HCT116 (cell line): ENCODE data around the gene CABLES1. TPM values are rescaled to one million over a fixed set of nuclear protein-coding genes. Genes with fewer than 3 reads are reported as not detected.

Source experiments
- ATAC-seq: fragments of 200-7000 bp; cut with Tn5 transposase; 2 replicates; pipeline ENCODE4 v1.9.1; 2020; ENCODE audit warnings: mild to moderate bottlenecking, moderate library complexity
- BruUV-seq: library from RNA; stranded (reverse); fragments of 400-500 nt; replicated peaks from 2 replicates; lab custom pipeline; 2021; lab: Mats Ljungman, UMichigan
- CTCF ChIA-PET: fragments of 300-600 bp; sonication (Branson Sonifier 250); formaldehyde crosslinking; loops from one replicate; lab custom pipeline; 2021; ENCODE audit warnings: antibody characterized with exemption; lab: Charles Lee
- POLR2A ChIA-PET: fragments of 300-600, 350-600 bp; sonication (Branson Sonifier 250); formaldehyde crosslinking; loops from one replicate; lab custom pipeline; 2021; ENCODE audit warnings: antibody characterized with exemption; lab: Charles Lee
- RAD21 ChIA-PET, 2 experiments: fragments of 300-600 bp; sonication (Branson Sonifier 250); formaldehyde crosslinking; loops; one replicate each; lab custom pipeline; 2023; ENCODE audit warnings: low total read pairs in 2 of 2; ENCODE audit not compliant: uncharacterized antibody in 2 of 2, unreplicated experiment in 2 of 2, low non-redundant PET in 1 of 2; lab: Charles Lee
- DNase-seq: peaks from one replicate; pipeline ENCODE4 v3.0.0-alpha.2; 2010; ENCODE audit warnings: low read depth, low spot score
- H2AFZ ChIP-seq: fragments of 200-600 bp; shearing (Covaris generic), sonication (generic); 2 replicates; pipeline ENCODE4 v1.6.1; 2017; ENCODE audit warnings: low read depth, mixed run types, mixed read lengths, antibody characterized with exemption, low read length; ENCODE audit not compliant: poor library complexity, severe bottlenecking
- H3K27ac ChIP-seq: 2 replicates; pipeline ENCODE4 v1.5.1; 2012; ENCODE audit warnings: low read depth, low read length
- H3K27me3 ChIP-seq: fragments of 200-600 bp; sonication (generic); 2 replicates; pipeline ENCODE4 v1.6.1; 2016; ENCODE audit warnings: mixed run types, low read length, mixed read lengths; ENCODE audit not compliant: insufficient read depth
- H3K36me3 ChIP-seq, 2 experiments: fragments of 200-500 bp in 1 of 2; fragments of 200-600 bp in 1 of 2; sonication (Bioruptor generic) in 1 of 2; sonication (generic) in 1 of 2; 2 replicates each; pipeline versions ENCODE4 v1.5.1 to v1.6.1; 2014 to 2016; ENCODE audit warnings: low read length in 2 of 2, inconsistent platforms in 1 of 2, mixed read lengths in 1 of 2, mixed run types in 1 of 2; ENCODE audit not compliant: insufficient read depth in 2 of 2, control insufficient read depth in 1 of 2
- H3K4me1 ChIP-seq, 2 experiments: fragments of 200-600 bp in 1 of 2; sonication (generic) in 1 of 2; 2 replicates each; pipeline versions ENCODE4 v1.5.1 to v1.6.1; 2012 to 2017; ENCODE audit warnings: low read length in 2 of 2, inconsistent platforms in 1 of 2, mild to moderate bottlenecking in 1 of 2, mixed read lengths in 1 of 2, mixed run types in 1 of 2, moderate library complexity in 1 of 2; ENCODE audit not compliant: insufficient read depth in 2 of 2, control insufficient read depth in 1 of 2
- H3K4me2 ChIP-seq: fragments of 200-600 bp; sonication (generic); 2 replicates; pipeline ENCODE4 v1.6.1; 2017; ENCODE audit warnings: mixed run types, low read length, mixed read lengths
- H3K4me3 ChIP-seq, 2 experiments: fragments of 200-600 bp in 1 of 2; sonication (generic) in 1 of 2; replicated peaks in 1 of 2; 2 replicates each; pipeline ENCODE4 v1.5.1; 2011 to 2016; ENCODE audit warnings: low read length in 2 of 2, control low read depth in 1 of 2, low read depth in 1 of 2, mild to moderate bottlenecking in 1 of 2, mixed read lengths in 1 of 2, mixed run types in 1 of 2
- H3K79me2 ChIP-seq: fragments of 200-600 bp; sonication (generic); 2 replicates; pipeline ENCODE4 v1.6.1; 2017; ENCODE audit warnings: mild to moderate bottlenecking, mixed run types, low read length, moderate library complexity, mixed read lengths; ENCODE audit not compliant: insufficient read depth
- H3K9ac ChIP-seq: fragments of 200-600 bp; sonication (generic); 2 replicates; pipeline ENCODE4 v1.6.1; 2016; ENCODE audit warnings: low read length, mixed read lengths
- H3K9me2 ChIP-seq: fragments of 200-600 bp; sonication (generic), shearing (Covaris generic); 2 replicates; pipeline ENCODE4 v1.6.1; 2017; ENCODE audit warnings: mixed run types, mild to moderate bottlenecking, moderate library complexity; ENCODE audit not compliant: insufficient read depth
- H3K9me3 ChIP-seq, 2 experiments: fragments of 200-500 bp in 1 of 2; fragments of 200-600 bp in 1 of 2; sonication (Bioruptor generic) in 1 of 2; sonication (generic) in 1 of 2; 2 replicates each; pipeline ENCODE4 v1.6.1; 2014 to 2017; ENCODE audit warnings: low read length in 2 of 2, mixed read lengths in 2 of 2, inconsistent platforms in 1 of 2, low read depth in 1 of 2, mild to moderate bottlenecking in 1 of 2, mixed run types in 1 of 2, moderate library complexity in 1 of 2; ENCODE audit not compliant: control insufficient read depth in 1 of 2, insufficient read depth in 1 of 2
- H4K20me1 ChIP-seq: fragments of 200-600 bp; sonication (generic), shearing (Covaris generic); 2 replicates; pipeline ENCODE4 v1.6.1; 2017; ENCODE audit warnings: mixed run types, mild to moderate bottlenecking, moderate library complexity; ENCODE audit not compliant: insufficient read depth
- CEBPB ChIP-seq: IDR thresholded peaks from 2 replicates; pipeline ENCODE4 v1.6.1; 2012; ENCODE audit warnings: low read depth
- EZH2phosphoT487 ChIP-seq: fragments of 200-600 bp; IDR thresholded peaks from 2 replicates; pipeline ENCODE4 v1.6.1; 2018; ENCODE audit warnings: antibody characterized with exemption, borderline replicate concordance
- FOSL1 ChIP-seq: IDR thresholded peaks from 2 replicates; pipeline ENCODE4 v1.6.1; 2012; ENCODE audit warnings: low read depth
- JUND ChIP-seq: IDR thresholded peaks from 2 replicates; pipeline ENCODE4 v1.6.1; 2012
- SIN3A ChIP-seq: IDR thresholded peaks from 2 replicates; pipeline ENCODE4 v1.6.1; 2012; ENCODE audit warnings: low read depth
- SP1 ChIP-seq: IDR thresholded peaks from 2 replicates; pipeline ENCODE4 v1.6.1; 2012; ENCODE audit warnings: low read depth
- SRF ChIP-seq: IDR thresholded peaks from 2 replicates; pipeline ENCODE4 v1.6.1; 2012; ENCODE audit warnings: low read depth
- TCF7L2 ChIP-seq: IDR thresholded peaks from 2 replicates; pipeline ENCODE4 v1.7.0; 2011; ENCODE audit warnings: borderline replicate concordance, inconsistent platforms; ENCODE audit not compliant: insufficient read depth, insufficient read length; ENCODE audit errors: extremely low read depth
- YY1 ChIP-seq: IDR thresholded peaks from 2 replicates; pipeline ENCODE4 v1.6.1; 2011; ENCODE audit warnings: low read length, low read depth, moderate library complexity, mild to moderate bottlenecking; ENCODE audit not compliant: insufficient replicate concordance; ENCODE audit errors: extremely low read depth
- ZFX ChIP-seq: fragments of 450-650 bp; IDR thresholded peaks from 2 replicates; pipeline ENCODE4 v1.6.1; 2017
- ZNF274 ChIP-seq: fragments of 200-500 bp; sonication (Bioruptor generic); IDR thresholded peaks from 2 replicates; pipeline ENCODE4 v1.6.1; 2014; ENCODE audit warnings: mild to moderate bottlenecking, low read depth, low read length, inconsistent platforms
- intact Hi-C: fragments of 100-400 bp; cut with micrococcal nuclease; formaldehyde crosslinking; loops from 2 replicates; pipeline ENCODE4 v1.10.0; 2022
- total RNA-seq: library from RNA; stranded (reverse); gene quantifications from one replicate; pipeline ENCODE4 v1.2.1, GENCODE V29; 2021; ENCODE audit not compliant: unreplicated experiment
- TF ChIP-seq, protein P1 (sequence below), 3 experiments: fragments of 200-600 bp in 1 of 3; sonication (generic) in 1 of 3; IDR thresholded peaks in 2 of 3; conservative IDR thresholded peaks in 1 of 3; 2 replicates each; pipeline ENCODE4 v1.5.1; 2012 to 2017; ENCODE audit warnings: low read depth in 2 of 3, low read length in 2 of 3, antibody characterized with exemption in 1 of 3, borderline replicate concordance in 1 of 3, control low read depth in 1 of 3, mild to moderate bottlenecking in 1 of 3, mixed read lengths in 1 of 3, mixed run types in 1 of 3, moderate library complexity in 1 of 3; ENCODE audit not compliant: insufficient read depth in 1 of 3
- TF ChIP-seq, protein P2 (sequence below): IDR thresholded peaks from 2 replicates; pipeline ENCODE4 v1.6.1; 2011; ENCODE audit warnings: mild to moderate bottlenecking, low read length, moderate library complexity; ENCODE audit not compliant: insufficient replicate concordance; ENCODE audit errors: extremely low read depth
- TF ChIP-seq, protein P3 (sequence below): IDR thresholded peaks from 2 replicates; pipeline ENCODE4 v1.6.1; 2012

The CABLES1 gene
- total RNA-seq, 1 experiment from 2014 or later: 7.7 TPM

DNA sequence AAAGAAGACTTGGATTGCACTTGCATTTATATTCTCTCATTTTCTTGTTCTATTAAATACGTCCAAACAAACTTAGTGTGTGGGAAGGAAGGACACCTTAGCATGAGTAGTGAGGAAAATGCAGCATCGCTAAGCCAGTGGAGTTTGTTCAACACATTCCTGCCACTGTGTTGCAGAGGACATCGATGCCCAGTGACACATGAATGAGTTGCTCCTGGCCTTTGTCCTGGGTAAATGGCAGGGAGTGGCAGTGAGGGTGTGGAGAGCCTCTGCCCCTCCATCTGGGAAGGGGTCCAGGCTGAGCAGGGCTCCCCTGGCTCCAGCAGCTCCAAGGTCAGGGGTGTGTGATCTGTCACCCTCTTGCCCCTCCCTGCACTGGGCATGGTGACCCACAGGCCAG lies 75.9 kb downstream of the CABLES1 start:
- Histone ChIP-seq H3K4me3 (no peak overlapping the region), H2AFZ (no peak overlapping the region), H3K27me3 (no peaks in the 10 kb centered on the region), H3K9me3 (no peaks in the 10 kb centered on the region), H3K79me2 (no peaks in the 10 kb centered on the region), H3K9me2 (no peaks in the 10 kb centered on the region), H3K9ac (no peak overlapping the region), H3K4me2 (no peak overlapping the region), H4K20me1 (no peaks in the 10 kb centered on the region), H3K4me1 (no peaks in the 10 kb centered on the region; a peak in 1 of 4 replicates), H3K27ac (no peak overlapping the region), H3K36me3 (no peaks in the 10 kb centered on the region)
- BruUV-seq: no TSS peak
- ChIA-PET RAD21 (no interaction called here), POLR2A (no interaction called here), CTCF (no interaction called here)
- TF ChIP-seq FOSL1 (no peak), JUND (no peak), CEBPB (no peak), ZFX (no peak), YY1 (no peak)
- TF ChIP-seq, protein P1, sequence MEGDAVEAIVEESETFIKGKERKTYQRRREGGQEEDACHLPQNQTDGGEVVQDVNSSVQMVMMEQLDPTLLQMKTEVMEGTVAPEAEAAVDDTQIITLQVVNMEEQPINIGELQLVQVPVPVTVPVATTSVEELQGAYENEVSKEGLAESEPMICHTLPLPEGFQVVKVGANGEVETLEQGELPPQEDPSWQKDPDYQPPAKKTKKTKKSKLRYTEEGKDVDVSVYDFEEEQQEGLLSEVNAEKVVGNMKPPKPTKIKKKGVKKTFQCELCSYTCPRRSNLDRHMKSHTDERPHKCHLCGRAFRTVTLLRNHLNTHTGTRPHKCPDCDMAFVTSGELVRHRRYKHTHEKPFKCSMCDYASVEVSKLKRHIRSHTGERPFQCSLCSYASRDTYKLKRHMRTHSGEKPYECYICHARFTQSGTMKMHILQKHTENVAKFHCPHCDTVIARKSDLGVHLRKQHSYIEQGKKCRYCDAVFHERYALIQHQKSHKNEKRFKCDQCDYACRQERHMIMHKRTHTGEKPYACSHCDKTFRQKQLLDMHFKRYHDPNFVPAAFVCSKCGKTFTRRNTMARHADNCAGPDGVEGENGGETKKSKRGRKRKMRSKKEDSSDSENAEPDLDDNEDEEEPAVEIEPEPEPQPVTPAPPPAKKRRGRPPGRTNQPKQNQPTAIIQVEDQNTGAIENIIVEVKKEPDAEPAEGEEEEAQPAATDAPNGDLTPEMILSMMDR (IDR thresholded peaks at IDR 0.05 in 2 of 3, conservative IDR thresholded peaks at IDR 0.05 in 1 of 3; ENCODE audit: borderline replicate concordance in 1 of 3, insufficient read depth in 1 of 3, low read depth in 2 of 3, low read length in 2 of 3): no peak
- no peak for ATAC-seq
- intact Hi-C loops: no loop called here
- DNase-seq: no peak

DNA sequence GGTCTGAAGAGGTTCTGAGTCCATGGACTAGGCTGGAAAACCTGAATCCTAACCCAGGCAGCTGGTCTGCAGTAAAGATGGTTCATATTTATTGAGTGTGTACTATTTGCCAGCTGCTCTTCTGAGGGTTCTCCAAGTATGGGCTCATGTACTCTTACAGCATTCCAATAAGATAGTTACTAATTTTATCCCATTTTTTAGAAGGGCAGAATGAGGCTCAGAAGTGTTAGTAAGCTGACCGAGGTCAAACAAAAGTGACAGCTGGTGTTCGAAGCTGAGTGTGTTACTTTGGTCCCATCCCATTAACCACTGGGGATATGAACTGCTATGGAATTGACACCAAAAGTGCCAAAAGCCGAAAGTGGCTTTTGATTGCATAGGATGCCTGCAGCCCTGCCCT lies 76.9 kb downstream of the CABLES1 start:
- H3K9me2 ChIP-seq: no peaks in the 10 kb centered on the region
- POLR2A ChIA-PET: no interaction called here
- no peaks in the 10 kb centered on the region for H3K27me3 ChIP-seq
- RAD21 ChIA-PET: no interaction called here
- CTCF ChIA-PET: no interaction called here
- DNase-seq (no peak), ATAC-seq (no peak)
- intact Hi-C loops: no loop called here
- no peaks in the 10 kb centered on the region; a peak in 1 of 4 replicates for H3K4me1 ChIP-seq
- H3K36me3 ChIP-seq: no peaks in the 10 kb centered on the region
- BruUV-seq: no TSS peak
- no peak overlapping the region for H2AFZ ChIP-seq
- no peak overlapping the region for H3K4me2 ChIP-seq
- H3K4me3 ChIP-seq: no peak overlapping the region
- no peak overlapping the region for H3K9ac ChIP-seq
- no peak overlapping the region for H3K27ac ChIP-seq
- no peaks in the 10 kb centered on the region for H4K20me1 ChIP-seq
- no peaks in the 10 kb centered on the region for H3K79me2 ChIP-seq
- H3K9me3 ChIP-seq: no peaks in the 10 kb centered on the region
- TF ChIP-seq EZH2phosphoT487: no peak
- no peak for TF ChIP-seq ZFX
- no peak for TF ChIP-seq CEBPB
- TF ChIP-seq, protein P2, sequence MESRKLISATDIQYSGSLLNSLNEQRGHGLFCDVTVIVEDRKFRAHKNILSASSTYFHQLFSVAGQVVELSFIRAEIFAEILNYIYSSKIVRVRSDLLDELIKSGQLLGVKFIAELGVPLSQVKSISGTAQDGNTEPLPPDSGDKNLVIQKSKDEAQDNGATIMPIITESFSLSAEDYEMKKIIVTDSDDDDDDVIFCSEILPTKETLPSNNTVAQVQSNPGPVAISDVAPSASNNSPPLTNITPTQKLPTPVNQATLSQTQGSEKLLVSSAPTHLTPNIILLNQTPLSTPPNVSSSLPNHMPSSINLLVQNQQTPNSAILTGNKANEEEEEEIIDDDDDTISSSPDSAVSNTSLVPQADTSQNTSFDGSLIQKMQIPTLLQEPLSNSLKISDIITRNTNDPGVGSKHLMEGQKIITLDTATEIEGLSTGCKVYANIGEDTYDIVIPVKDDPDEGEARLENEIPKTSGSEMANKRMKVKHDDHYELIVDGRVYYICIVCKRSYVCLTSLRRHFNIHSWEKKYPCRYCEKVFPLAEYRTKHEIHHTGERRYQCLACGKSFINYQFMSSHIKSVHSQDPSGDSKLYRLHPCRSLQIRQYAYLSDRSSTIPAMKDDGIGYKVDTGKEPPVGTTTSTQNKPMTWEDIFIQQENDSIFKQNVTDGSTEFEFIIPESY: no peak
- no peak for TF ChIP-seq SIN3A
- TF ChIP-seq, protein P3, sequence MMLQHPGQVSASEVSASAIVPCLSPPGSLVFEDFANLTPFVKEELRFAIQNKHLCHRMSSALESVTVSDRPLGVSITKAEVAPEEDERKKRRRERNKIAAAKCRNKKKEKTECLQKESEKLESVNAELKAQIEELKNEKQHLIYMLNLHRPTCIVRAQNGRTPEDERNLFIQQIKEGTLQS: no peak
- TF ChIP-seq FOSL1: no peak
- no peak for TF ChIP-seq SRF
- TF ChIP-seq JUND: no peak
- no peak for TF ChIP-seq SP1
- TF ChIP-seq YY1: no peak
- no peak for TF ChIP-seq TCF7L2
- TF ChIP-seq ZNF274: no peak
